HepG2 (cell line): ENCODE results near the gene ARL5C. TPM values are rescaled to one million over a fixed set of nuclear protein-coding genes. Genes with fewer than 3 reads are reported as not detected.

Source experiments
- CREB1 ChIP-seq, 2 experiments: fragments of 450-650 bp in 1 of 2; IDR thresholded peaks; 2 replicates each; pipeline ENCODE4 v1.6.1; 2016 to 2017; ENCODE audit warnings: control low read depth in 1 of 2, mild to moderate bottlenecking in 1 of 2, missing compliant biosample characterization in 1 of 2, missing genetic modification characterization in 1 of 2
- KDM4B ChIP-seq: sonication (generic); formaldehyde crosslinking; IDR thresholded peaks from 2 replicates; pipeline ENCODE4 v1.4.0; 2020; ENCODE audit warnings: missing genetic modification reagents
- MEIS1 ChIP-seq: sonication (generic); formaldehyde crosslinking; IDR thresholded peaks from 2 replicates; pipeline ENCODE4 v1.9.0; 2021; ENCODE audit warnings: mild to moderate bottlenecking, missing genetic modification reagents, moderate library complexity, borderline replicate concordance
- NONO ChIP-seq, 2 experiments: fragments of 450-650 bp in 1 of 2; sonication (generic) in 1 of 2; formaldehyde crosslinking in 1 of 2; IDR thresholded peaks in 1 of 2; conservative IDR thresholded peaks in 1 of 2; 2 replicates each; pipeline versions ENCODE4 v1.6.1 to v1.8.0; 2017 to 2022; ENCODE audit warnings: mild to moderate bottlenecking in 1 of 2, missing genetic modification reagents in 1 of 2, moderate library complexity in 1 of 2
- POLR2G ChIP-seq: fragments of 200-400 bp; formaldehyde crosslinking; IDR thresholded peaks from 2 replicates; pipeline ENCODE4 v1.6.1; 2018; ENCODE audit warnings: mild to moderate bottlenecking, low read depth, low read length, moderate library complexity
- RORA ChIP-seq: sonication (generic); formaldehyde crosslinking; IDR thresholded peaks from 2 replicates; pipeline ENCODE4 v1.5.0; 2020; ENCODE audit warnings: mild to moderate bottlenecking, missing genetic modification reagents, moderate library complexity
- ZFP36L1 ChIP-seq: sonication (generic); formaldehyde crosslinking; IDR thresholded peaks from 2 replicates; pipeline ENCODE4 v1.8.0; 2022; ENCODE audit warnings: mild to moderate bottlenecking, missing genetic modification reagents, moderate library complexity
- polyA plus RNA-seq, 8 experiments: library from polyadenylated mRNA; depleted of rRNA in 3 of 8; stranded (reverse) in 7 of 8; unstranded in 1 of 8; fragments of >200 nt; fragmentation: Illumina TruSeq in 4 of 8; extraction: Trizol in 4 of 8; gene quantifications; 2 replicates each; pipeline versions ENCODE4 v1.2.1 to v1.2.3, GENCODE V29; 2011 to 2016; ENCODE audit warnings: low read depth in 4 of 8, missing spikeins in 1 of 8, mixed read lengths in 1 of 8; ENCODE audit not compliant: insufficient read depth in 1 of 8
- total RNA-seq, 5 experiments: library from RNA; depleted of rRNA; stranded (reverse); fragments of >200 nt; fragmentation: Illumina TruSeq; extraction: Trizol; gene quantifications; 2 replicates each; pipeline ENCODE4 v1.2.3, GENCODE V29; 2016; ENCODE audit warnings: low read depth in 1 of 5
- TF ChIP-seq, protein P1 (sequence below): conservative IDR thresholded peaks from 2 replicates; pipeline ENCODE4 v1.6.1; 2018; ENCODE audit warnings: missing genetic modification reagents
- TF ChIP-seq, protein P2 (sequence below): IDR thresholded peaks from 2 replicates; pipeline ENCODE4 v1.6.1; 2016; ENCODE audit warnings: control low read depth
- TF ChIP-seq, protein P3 (sequence below): sonication (generic); formaldehyde crosslinking; IDR thresholded peaks from 2 replicates; pipeline ENCODE4 v1.8.0; 2022; ENCODE audit warnings: mild to moderate bottlenecking, missing genetic modification reagents, moderate library complexity
- TF ChIP-seq, protein P4 (sequence below): IDR thresholded peaks from 2 replicates; pipeline ENCODE4 v1.6.1; 2016; ENCODE audit warnings: mild to moderate bottlenecking
- TF ChIP-seq, protein P5 (sequence below): sonication (generic); formaldehyde crosslinking; IDR thresholded peaks from 2 replicates; pipeline ENCODE4 v1.5.0; 2020; ENCODE audit warnings: mild to moderate bottlenecking, low read depth, missing genetic modification reagents, borderline replicate concordance
- TF ChIP-seq, protein P6 (sequence below): sonication (generic); formaldehyde crosslinking; IDR thresholded peaks from 2 replicates; pipeline ENCODE4 v1.5.0; 2020; ENCODE audit warnings: mild to moderate bottlenecking, missing genetic modification reagents, borderline replicate concordance

Gene ARL5C
- total and polyA plus RNA-seq, 2 of the 13 experiments (the other 11 are each of a cell fraction or from before 2014, with no cell fraction given), result not detected

DNA sequence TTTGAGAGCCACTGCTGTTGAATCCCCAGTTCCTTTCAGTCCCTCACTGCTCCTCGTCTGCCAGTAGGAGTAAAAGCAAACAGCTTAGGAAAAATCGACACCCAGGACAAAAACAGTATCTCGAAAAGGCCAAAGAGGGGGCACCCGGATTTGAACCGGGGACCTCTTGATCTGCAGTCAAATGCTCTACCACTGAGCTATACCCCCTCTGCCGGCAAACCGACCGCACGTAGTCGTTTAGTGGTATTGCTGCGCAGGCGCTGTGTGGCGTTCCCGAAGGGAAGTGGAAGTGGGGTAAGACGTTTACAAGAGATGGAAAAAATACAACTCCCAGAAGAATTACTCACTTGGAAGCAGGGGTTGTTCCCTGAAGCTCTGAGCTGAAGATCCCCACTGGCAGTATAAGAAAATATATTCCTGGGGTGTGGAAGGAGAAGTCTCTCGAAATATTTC is 12.3 kb downstream of the ARL5C start (continued):
- TF ChIP-seq, protein P1, sequence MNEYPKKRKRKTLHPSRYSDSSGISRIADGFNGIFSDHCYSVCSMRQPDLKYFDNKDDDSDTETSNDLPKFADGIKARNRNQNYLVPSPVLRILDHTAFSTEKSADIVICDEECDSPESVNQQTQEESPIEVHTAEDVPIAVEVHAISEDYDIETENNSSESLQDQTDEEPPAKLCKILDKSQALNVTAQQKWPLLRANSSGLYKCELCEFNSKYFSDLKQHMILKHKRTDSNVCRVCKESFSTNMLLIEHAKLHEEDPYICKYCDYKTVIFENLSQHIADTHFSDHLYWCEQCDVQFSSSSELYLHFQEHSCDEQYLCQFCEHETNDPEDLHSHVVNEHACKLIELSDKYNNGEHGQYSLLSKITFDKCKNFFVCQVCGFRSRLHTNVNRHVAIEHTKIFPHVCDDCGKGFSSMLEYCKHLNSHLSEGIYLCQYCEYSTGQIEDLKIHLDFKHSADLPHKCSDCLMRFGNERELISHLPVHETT (CRISPR knock-in tag), result no peak; the same call in 1 of the 2 replicates
- TF ChIP-seq KDM4B (CRISPR knock-in tag) (no peak; the same call in 1 of the 2 replicates), RORA (no peak), POLR2G (no peak), CREB1 (IDR thresholded peaks at IDR 0.05) (no peak), CREB1 (CRISPR knock-in tag; IDR thresholded peaks at IDR 0.05) (peak; percentile 52; the same call in 1 of the 2 replicates), ZFP36L1 (no peak), MEIS1 (CRISPR knock-in tag) (no peak), NONO (IDR thresholded peaks at IDR 0.05) (no peak), NONO (CRISPR knock-in tag; conservative IDR thresholded peaks at IDR 0.05) (no peak)
- TF ChIP-seq, protein P2, sequence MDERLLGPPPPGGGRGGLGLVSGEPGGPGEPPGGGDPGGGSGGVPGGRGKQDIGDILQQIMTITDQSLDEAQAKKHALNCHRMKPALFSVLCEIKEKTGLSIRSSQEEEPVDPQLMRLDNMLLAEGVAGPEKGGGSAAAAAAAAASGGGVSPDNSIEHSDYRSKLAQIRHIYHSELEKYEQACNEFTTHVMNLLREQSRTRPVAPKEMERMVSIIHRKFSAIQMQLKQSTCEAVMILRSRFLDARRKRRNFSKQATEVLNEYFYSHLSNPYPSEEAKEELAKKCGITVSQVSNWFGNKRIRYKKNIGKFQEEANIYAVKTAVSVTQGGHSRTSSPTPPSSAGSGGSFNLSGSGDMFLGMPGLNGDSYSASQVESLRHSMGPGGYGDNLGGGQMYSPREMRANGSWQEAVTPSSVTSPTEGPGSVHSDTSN, result no peak
- TF ChIP-seq, protein P3, sequence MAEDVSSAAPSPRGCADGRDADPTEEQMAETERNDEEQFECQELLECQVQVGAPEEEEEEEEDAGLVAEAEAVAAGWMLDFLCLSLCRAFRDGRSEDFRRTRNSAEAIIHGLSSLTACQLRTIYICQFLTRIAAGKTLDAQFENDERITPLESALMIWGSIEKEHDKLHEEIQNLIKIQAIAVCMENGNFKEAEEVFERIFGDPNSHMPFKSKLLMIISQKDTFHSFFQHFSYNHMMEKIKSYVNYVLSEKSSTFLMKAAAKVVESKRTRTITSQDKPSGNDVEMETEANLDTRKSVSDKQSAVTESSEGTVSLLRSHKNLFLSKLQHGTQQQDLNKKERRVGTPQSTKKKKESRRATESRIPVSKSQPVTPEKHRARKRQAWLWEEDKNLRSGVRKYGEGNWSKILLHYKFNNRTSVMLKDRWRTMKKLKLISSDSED, result no peak; the same call in 1 of the 2 replicates
- TF ChIP-seq, protein P4, sequence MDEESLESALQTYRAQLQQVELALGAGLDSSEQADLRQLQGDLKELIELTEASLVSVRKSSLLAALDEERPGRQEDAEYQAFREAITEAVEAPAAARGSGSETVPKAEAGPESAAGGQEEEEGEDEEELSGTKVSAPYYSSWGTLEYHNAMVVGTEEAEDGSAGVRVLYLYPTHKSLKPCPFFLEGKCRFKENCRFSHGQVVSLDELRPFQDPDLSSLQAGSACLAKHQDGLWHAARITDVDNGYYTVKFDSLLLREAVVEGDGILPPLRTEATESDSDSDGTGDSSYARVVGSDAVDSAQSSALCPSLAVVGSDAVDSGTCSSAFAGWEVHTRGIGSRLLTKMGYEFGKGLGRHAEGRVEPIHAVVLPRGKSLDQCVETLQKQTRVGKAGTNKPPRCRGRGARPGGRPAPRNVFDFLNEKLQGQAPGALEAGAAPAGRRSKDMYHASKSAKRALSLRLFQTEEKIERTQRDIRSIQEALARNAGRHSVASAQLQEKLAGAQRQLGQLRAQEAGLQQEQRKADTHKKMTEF (CRISPR knock-in tag), result no peak
- TF ChIP-seq, protein P5, sequence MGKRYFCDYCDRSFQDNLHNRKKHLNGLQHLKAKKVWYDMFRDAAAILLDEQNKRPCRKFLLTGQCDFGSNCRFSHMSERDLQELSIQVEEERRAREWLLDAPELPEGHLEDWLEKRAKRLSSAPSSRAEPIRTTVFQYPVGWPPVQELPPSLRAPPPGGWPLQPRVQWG (CRISPR knock-in tag), result no peak
- TF ChIP-seq, protein P6, sequence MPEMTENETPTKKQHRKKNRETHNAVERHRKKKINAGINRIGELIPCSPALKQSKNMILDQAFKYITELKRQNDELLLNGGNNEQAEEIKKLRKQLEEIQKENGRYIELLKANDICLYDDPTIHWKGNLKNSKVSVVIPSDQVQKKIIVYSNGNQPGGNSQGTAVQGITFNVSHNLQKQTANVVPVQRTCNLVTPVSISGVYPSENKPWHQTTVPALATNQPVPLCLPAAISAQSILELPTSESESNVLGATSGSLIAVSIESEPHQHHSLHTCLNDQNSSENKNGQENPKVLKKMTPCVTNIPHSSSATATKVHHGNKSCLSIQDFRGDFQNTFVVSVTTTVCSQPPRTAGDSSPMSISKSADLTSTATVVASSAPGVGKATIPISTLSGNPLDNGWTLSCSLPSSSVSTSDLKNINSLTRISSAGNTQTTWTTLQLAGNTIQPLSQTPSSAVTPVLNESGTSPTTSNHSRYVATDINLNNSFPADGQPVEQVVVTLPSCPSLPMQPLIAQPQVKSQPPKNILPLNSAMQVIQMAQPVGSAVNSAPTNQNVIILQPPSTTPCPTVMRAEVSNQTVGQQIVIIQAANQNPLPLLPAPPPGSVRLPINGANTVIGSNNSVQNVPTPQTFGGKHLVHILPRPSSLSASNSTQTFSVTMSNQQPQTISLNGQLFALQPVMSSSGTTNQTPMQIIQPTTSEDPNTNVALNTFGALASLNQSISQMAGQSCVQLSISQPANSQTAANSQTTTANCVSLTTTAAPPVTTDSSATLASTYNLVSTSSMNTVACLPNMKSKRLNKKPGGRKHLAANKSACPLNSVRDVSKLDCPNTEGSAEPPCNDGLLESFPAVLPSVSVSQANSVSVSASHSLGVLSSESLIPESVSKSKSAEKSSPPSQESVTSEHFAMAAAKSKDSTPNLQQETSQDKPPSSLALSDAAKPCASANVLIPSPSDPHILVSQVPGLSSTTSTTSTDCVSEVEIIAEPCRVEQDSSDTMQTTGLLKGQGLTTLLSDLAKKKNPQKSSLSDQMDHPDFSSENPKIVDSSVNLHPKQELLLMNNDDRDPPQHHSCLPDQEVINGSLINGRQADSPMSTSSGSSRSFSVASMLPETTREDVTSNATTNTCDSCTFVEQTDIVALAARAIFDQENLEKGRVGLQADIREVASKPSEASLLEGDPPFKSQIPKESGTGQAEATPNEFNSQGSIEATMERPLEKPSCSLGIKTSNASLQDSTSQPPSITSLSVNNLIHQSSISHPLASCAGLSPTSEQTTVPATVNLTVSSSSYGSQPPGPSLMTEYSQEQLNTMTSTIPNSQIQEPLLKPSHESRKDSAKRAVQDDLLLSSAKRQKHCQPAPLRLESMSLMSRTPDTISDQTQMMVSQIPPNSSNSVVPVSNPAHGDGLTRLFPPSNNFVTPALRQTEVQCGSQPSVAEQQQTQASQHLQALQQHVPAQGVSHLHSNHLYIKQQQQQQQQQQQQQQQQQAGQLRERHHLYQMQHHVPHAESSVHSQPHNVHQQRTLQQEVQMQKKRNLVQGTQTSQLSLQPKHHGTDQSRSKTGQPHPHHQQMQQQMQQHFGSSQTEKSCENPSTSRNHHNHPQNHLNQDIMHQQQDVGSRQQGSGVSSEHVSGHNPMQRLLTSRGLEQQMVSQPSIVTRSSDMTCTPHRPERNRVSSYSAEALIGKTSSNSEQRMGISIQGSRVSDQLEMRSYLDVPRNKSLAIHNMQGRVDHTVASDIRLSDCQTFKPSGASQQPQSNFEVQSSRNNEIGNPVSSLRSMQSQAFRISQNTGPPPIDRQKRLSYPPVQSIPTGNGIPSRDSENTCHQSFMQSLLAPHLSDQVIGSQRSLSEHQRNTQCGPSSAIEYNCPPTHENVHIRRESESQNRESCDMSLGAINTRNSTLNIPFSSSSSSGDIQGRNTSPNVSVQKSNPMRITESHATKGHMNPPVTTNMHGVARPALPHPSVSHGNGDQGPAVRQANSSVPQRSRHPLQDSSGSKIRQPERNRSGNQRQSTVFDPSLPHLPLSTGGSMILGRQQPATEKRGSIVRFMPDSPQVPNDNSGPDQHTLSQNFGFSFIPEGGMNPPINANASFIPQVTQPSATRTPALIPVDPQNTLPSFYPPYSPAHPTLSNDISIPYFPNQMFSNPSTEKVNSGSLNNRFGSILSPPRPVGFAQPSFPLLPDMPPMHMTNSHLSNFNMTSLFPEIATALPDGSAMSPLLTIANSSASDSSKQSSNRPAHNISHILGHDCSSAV (CRISPR knock-in tag), result no peak
